PFSK-1 (cell line): ENCODE measurements around the gene CYP2D6. TPM values are rescaled to one million over a fixed set of nuclear protein-coding genes. Genes with fewer than 3 reads are reported as not detected.
"Not testable (repeated sequence)": the region's sequence is repeated elsewhere in the genome, so short reads cannot be mapped to it uniquely, and the experiment has no call there.

Experiments
- FOXP2 ChIP-seq: optimal IDR thresholded peaks from 2 replicates; pipeline ENCODE3; 2011; ENCODE audit warnings: borderline replicate concordance, control low read depth, inconsistent platforms; ENCODE audit not compliant: insufficient read depth; ENCODE audit errors: extremely low read length, extremely low read depth
- POLR2AphosphoS5 ChIP-seq: IDR thresholded peaks from 2 replicates; pipeline ENCODE4 v1.6.1; 2012; ENCODE audit warnings: low read depth, mild to moderate bottlenecking, control low read depth, low read length, moderate library complexity
- REST ChIP-seq, 2 experiments: IDR thresholded peaks; 2 replicates each; pipeline versions ENCODE4 v1.6.1 to v1.8.0; 2011 to 2012; ENCODE audit warnings: low read depth in 2 of 2, low read length in 2 of 2, control low read depth in 1 of 2, inconsistent platforms in 1 of 2, mild to moderate bottlenecking in 1 of 2, moderate library complexity in 1 of 2; ENCODE audit not compliant: insufficient read depth in 1 of 2
- SIN3A ChIP-seq: IDR thresholded peaks from 2 replicates; pipeline ENCODE4 v1.6.1; 2012; ENCODE audit warnings: mild to moderate bottlenecking, low read length, moderate library complexity, borderline replicate concordance; ENCODE audit not compliant: insufficient read depth
- TAF1 ChIP-seq: IDR thresholded peaks from 2 replicates; pipeline ENCODE4 v1.6.1; 2012; ENCODE audit warnings: low read length, control low read depth, borderline replicate concordance; ENCODE audit not compliant: insufficient read depth
- polyA plus RNA-seq: library from polyadenylated mRNA; unstranded; fragments of >200 nt; gene quantifications from one replicate; pipeline ENCODE4 v1.2.1, GENCODE V29; 2012; ENCODE audit warnings: low read depth, missing spikeins; ENCODE audit not compliant: insufficient read length

CYP2D6 gene
- polyA plus RNA-seq, result 1.4 TPM

- TF ChIP-seq SIN3A, POLR2AphosphoS5, FOXP2: not testable (repeated sequence)
Observed at GRCh38 chr22:42130639-42131431, at the start of gene CYP2D6. CYP2D6 (minus strand) TSS chr22:42130810; CDS start chr22:42130791, 19 bp downstream.

GRCh38 chr22:42179616-42180015, 49.0 kb upstream of the CYP2D6 start:
- no peak for TF ChIP-seq TAF1
- no peak for TF ChIP-seq SIN3A
- no peak for TF ChIP-seq POLR2AphosphoS5
- TF ChIP-seq FOXP2, result no peak
- TF ChIP-seq REST (IDR thresholded peaks at IDR 0.05; ENCODE audit: insufficient read depth in 1 of 2, low read depth in 2 of 2, low read length in 2 of 2), result no peak

- TF ChIP-seq TAF1 (no peak), FOXP2 (no peak), REST (IDR thresholded peaks at IDR 0.05; ENCODE audit: insufficient read depth in 1 of 2, low read depth in 2 of 2, low read length in 2 of 2) (no peak), SIN3A (no peak), POLR2AphosphoS5 (no peak)
Observed at GRCh38 chr22:42178910-42179519, 48.4 kb upstream of the CYP2D6 start.

- no peak for TF ChIP-seq TAF1
- TF ChIP-seq REST (IDR thresholded peaks at IDR 0.05; ENCODE audit: insufficient read depth in 1 of 2, low read depth in 2 of 2, low read length in 2 of 2), result no peak
- no peak for TF ChIP-seq SIN3A
- TF ChIP-seq FOXP2, result no peak
- TF ChIP-seq POLR2AphosphoS5, result no peak
Observed at GRCh38 chr22:42177891-42178336, 47.3 kb upstream of the CYP2D6 start.

- TF ChIP-seq POLR2AphosphoS5 (no peak), SIN3A (no peak), TAF1 (no peak), FOXP2 (no peak), REST (IDR thresholded peaks at IDR 0.05; ENCODE audit: insufficient read depth in 1 of 2, low read depth in 2 of 2, low read length in 2 of 2) (no peak)
Observed at GRCh38 chr22:42176255-42176915, 45.8 kb upstream of the CYP2D6 start.
